SK-N-SH treated with all-trans-retinoic acid at 6 μM for 48 hours (cell line): ENCODE results near the gene DVL3.

Experiments used
- ARNTL ChIP-seq: fragments of 450-650 bp; formaldehyde crosslinking; IDR thresholded peaks from 2 replicates; pipeline ENCODE4 v1.5.0; 2020; ENCODE audit warnings: low read depth, mild to moderate bottlenecking, moderate library complexity, borderline replicate concordance
- PPARA ChIP-seq: fragments of 250-450 bp; sonication (Bioruptor Pico); IDR thresholded peaks from 2 replicates; pipeline ENCODE4 v1.5.0; 2020; ENCODE audit warnings: mild to moderate bottlenecking, borderline replicate concordance
- RARB ChIP-seq: fragments of 250-450 bp; sonication (Bioruptor Pico); IDR thresholded peaks from 2 replicates; pipeline ENCODE4 v1.8.0; 2021; ENCODE audit warnings: mild to moderate bottlenecking, moderate library complexity
- TCF4 ChIP-seq: fragments of 250-450 bp; sonication (Bioruptor Pico); IDR thresholded peaks from 2 replicates; pipeline ENCODE4 v1.8.0; 2021; ENCODE audit warnings: mild to moderate bottlenecking, moderate library complexity, borderline replicate concordance
- ZC3H10 ChIP-seq: fragments of 250-450 bp; sonication (Bioruptor Pico); IDR thresholded peaks from 2 replicates; pipeline ENCODE4 v1.5.1; 2021; ENCODE audit warnings: mild to moderate bottlenecking, moderate library complexity
- ZFP3 ChIP-seq: fragments of 250-450 bp; sonication (Bioruptor Pico); IDR thresholded peaks from 2 replicates; pipeline ENCODE4 v1.5.0; 2020; ENCODE audit warnings: mild to moderate bottlenecking, moderate library complexity
- ZFP30 ChIP-seq: fragments of 450-650 bp; formaldehyde crosslinking; IDR thresholded peaks from 2 replicates; pipeline ENCODE4 v1.5.0; 2022; ENCODE audit warnings: mild to moderate bottlenecking, moderate library complexity
- ZNF70 ChIP-seq: fragments of 450-650 bp; formaldehyde crosslinking; IDR thresholded peaks from 2 replicates; pipeline ENCODE4 v1.5.0; 2020; ENCODE audit warnings: mild to moderate bottlenecking, moderate library complexity
- TF ChIP-seq, protein P1 (sequence below): fragments of 250-450 bp; sonication (Bioruptor Pico); IDR thresholded peaks from 2 replicates; pipeline ENCODE4 v1.5.0; 2020; ENCODE audit warnings: mild to moderate bottlenecking, moderate library complexity
- TF ChIP-seq, protein P2 (sequence below): fragments of 250-450 bp; sonication (Bioruptor Pico); IDR thresholded peaks from 2 replicates; pipeline ENCODE4 v1.8.0; 2021; ENCODE audit warnings: low read depth, mild to moderate bottlenecking, moderate library complexity, borderline replicate concordance
- TF ChIP-seq, protein P3 (sequence below): fragments of 250-450 bp; sonication (Bioruptor Pico); IDR thresholded peaks from 2 replicates; pipeline ENCODE4 v1.5.1; 2020; ENCODE audit warnings: low read depth, mild to moderate bottlenecking, moderate library complexity
- TF ChIP-seq, protein P4 (sequence below): fragments of 250-450 bp; sonication (Bioruptor Pico); IDR thresholded peaks from 2 replicates; pipeline ENCODE4 v1.8.0; 2020; ENCODE audit warnings: mild to moderate bottlenecking, moderate library complexity, borderline replicate concordance

DNA sequence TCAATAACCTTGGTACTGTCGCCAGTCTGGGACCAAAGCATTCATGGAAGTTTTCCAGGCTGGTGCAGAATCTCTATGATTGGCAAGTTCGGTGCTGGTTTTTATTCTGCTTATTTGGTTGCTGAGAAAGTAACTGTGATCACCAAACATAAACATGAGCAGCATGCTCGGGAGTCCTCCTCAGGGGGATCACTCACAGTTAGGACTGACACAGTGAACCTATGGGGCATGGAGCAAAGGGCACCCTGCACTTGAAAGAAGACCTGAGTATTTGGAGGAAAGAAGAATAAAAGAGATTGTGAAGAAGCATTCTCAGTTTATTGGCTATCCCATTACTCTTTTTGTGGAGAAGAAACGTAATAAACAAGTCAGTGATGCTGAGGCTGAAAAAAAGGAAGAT is 39.2 kb upstream of the DVL3 start:
- no peak for TF ChIP-seq PPARA (CRISPR knock-in tag)
- TF ChIP-seq RARB (CRISPR knock-in tag), result no peak
- no peak for TF ChIP-seq ZC3H10 (CRISPR knock-in tag)
- TF ChIP-seq, protein P1, sequence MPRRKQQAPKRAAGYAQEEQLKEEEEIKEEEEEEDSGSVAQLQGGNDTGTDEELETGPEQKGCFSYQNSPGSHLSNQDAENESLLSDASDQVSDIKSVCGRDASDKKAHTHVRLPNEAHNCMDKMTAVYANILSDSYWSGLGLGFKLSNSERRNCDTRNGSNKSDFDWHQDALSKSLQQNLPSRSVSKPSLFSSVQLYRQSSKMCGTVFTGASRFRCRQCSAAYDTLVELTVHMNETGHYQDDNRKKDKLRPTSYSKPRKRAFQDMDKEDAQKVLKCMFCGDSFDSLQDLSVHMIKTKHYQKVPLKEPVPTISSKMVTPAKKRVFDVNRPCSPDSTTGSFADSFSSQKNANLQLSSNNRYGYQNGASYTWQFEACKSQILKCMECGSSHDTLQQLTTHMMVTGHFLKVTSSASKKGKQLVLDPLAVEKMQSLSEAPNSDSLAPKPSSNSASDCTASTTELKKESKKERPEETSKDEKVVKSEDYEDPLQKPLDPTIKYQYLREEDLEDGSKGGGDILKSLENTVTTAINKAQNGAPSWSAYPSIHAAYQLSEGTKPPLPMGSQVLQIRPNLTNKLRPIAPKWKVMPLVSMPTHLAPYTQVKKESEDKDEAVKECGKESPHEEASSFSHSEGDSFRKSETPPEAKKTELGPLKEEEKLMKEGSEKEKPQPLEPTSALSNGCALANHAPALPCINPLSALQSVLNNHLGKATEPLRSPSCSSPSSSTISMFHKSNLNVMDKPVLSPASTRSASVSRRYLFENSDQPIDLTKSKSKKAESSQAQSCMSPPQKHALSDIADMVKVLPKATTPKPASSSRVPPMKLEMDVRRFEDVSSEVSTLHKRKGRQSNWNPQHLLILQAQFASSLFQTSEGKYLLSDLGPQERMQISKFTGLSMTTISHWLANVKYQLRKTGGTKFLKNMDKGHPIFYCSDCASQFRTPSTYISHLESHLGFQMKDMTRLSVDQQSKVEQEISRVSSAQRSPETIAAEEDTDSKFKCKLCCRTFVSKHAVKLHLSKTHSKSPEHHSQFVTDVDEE (CRISPR knock-in tag), result no peak
- TF ChIP-seq, protein P2, sequence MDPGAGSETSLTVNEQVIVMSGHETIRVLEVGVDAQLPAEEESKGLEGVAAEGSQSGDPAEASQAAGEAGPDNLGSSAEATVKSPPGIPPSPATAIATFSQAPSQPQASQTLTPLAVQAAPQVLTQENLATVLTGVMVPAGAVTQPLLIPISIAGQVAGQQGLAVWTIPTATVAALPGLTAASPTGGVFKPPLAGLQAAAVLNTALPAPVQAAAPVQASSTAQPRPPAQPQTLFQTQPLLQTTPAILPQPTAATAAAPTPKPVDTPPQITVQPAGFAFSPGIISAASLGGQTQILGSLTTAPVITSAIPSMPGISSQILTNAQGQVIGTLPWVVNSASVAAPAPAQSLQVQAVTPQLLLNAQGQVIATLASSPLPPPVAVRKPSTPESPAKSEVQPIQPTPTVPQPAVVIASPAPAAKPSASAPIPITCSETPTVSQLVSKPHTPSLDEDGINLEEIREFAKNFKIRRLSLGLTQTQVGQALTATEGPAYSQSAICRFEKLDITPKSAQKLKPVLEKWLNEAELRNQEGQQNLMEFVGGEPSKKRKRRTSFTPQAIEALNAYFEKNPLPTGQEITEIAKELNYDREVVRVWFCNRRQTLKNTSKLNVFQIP (CRISPR knock-in tag), result no peak
- TF ChIP-seq ARNTL (CRISPR knock-in tag), result no peak
- no peak for TF ChIP-seq ZFP30 (CRISPR knock-in tag)
- TF ChIP-seq, protein P3, sequence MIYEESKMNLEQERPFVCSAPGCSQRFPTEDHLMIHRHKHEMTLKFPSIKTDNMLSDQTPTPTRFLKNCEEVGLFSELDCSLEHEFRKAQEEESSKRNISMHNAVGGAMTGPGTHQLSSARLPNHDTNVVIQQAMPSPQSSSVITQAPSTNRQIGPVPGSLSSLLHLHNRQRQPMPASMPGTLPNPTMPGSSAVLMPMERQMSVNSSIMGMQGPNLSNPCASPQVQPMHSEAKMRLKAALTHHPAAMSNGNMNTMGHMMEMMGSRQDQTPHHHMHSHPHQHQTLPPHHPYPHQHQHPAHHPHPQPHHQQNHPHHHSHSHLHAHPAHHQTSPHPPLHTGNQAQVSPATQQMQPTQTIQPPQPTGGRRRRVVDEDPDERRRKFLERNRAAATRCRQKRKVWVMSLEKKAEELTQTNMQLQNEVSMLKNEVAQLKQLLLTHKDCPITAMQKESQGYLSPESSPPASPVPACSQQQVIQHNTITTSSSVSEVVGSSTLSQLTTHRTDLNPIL (CRISPR knock-in tag), result no peak
- no peak for TF ChIP-seq ZNF70 (CRISPR knock-in tag)
- no peak for TF ChIP-seq TCF4
- TF ChIP-seq, protein P4, sequence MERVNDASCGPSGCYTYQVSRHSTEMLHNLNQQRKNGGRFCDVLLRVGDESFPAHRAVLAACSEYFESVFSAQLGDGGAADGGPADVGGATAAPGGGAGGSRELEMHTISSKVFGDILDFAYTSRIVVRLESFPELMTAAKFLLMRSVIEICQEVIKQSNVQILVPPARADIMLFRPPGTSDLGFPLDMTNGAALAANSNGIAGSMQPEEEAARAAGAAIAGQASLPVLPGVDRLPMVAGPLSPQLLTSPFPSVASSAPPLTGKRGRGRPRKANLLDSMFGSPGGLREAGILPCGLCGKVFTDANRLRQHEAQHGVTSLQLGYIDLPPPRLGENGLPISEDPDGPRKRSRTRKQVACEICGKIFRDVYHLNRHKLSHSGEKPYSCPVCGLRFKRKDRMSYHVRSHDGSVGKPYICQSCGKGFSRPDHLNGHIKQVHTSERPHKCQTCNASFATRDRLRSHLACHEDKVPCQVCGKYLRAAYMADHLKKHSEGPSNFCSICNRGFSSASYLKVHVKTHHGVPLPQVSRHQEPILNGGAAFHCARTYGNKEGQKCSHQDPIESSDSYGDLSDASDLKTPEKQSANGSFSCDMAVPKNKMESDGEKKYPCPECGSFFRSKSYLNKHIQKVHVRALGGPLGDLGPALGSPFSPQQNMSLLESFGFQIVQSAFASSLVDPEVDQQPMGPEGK (CRISPR knock-in tag), result no peak
- TF ChIP-seq ZFP3 (CRISPR knock-in tag), result no peak
